NB4 (cell line): ENCODE data around the gene LETMD1.

Experiments
- DNase-seq: peaks from one replicate; pipeline ENCODE4 v3.0.0; 2010; ENCODE audit warnings: low read depth
- H3K4me3 ChIP-seq: one replicate; pipeline ENCODE4 v1.5.1; 2011; ENCODE audit warnings: mild to moderate bottlenecking, low read depth, low read length, moderate library complexity
- CTCF ChIP-seq: IDR thresholded peaks from one replicate; pipeline ENCODE4 v1.5.1; 2012; ENCODE audit warnings: low read depth, low read length
- MAX ChIP-seq: IDR thresholded peaks from 2 replicates; pipeline ENCODE4 v1.6.1; 2011; ENCODE audit warnings: low read depth, low read length
- MYC ChIP-seq: IDR thresholded peaks from 2 replicates; pipeline ENCODE4 v1.6.1; 2011; ENCODE audit warnings: low read depth, low read length
- POLR2A ChIP-seq: IDR thresholded peaks from 2 replicates; pipeline ENCODE4 v1.6.1; 2011; ENCODE audit warnings: mild to moderate bottlenecking; ENCODE audit not compliant: insufficient read length; ENCODE audit errors: extremely low read depth

LETMD1 gene

GRCh38 chr12:51048661-51049251 is 629 bp downstream of the LETMD1 start:
- H3K4me3 ChIP-seq, result peak overlapping the region; percentile 96
- TF ChIP-seq CTCF (no peak), MYC (no peak), MAX (no peak), POLR2A (no peak)
- DNase-seq, result peak; percentile 38

- no peak for TF ChIP-seq MAX
- TF ChIP-seq CTCF, result no peak
- TF ChIP-seq POLR2A, result no peak
- no peak for TF ChIP-seq MYC
- H3K4me3 ChIP-seq, result peak overlapping the region; percentile 96
- no peak for DNase-seq
Observed at GRCh38 chr12:51049525-51049924, 1.4 kb downstream of the LETMD1 start.

- TF ChIP-seq MAX (no peak), POLR2A (no peak), CTCF (no peak), MYC (no peak)
- DNase-seq, result no peak
Observed at GRCh38 chr12:51051787-51052186, 3.7 kb downstream of the LETMD1 start.

GRCh38 chr12:51055060-51055459 is 6.9 kb downstream of the LETMD1 start:
- no peak for TF ChIP-seq POLR2A
- no peak for TF ChIP-seq CTCF
- H3K4me3 ChIP-seq, result no peak overlapping the region

More at GRCh38 chr12:51051787-51052186, 3.7 kb downstream of the LETMD1 start:
- H3K4me3 ChIP-seq, result no peak overlapping the region

GRCh38 chr12:51056242-51056641 is 8.1 kb downstream of the LETMD1 start:
- no peak; the same call in 1 of the 2 replicates for TF ChIP-seq MAX
- no peak for TF ChIP-seq MYC
- no peak for TF ChIP-seq CTCF
- no peak for TF ChIP-seq POLR2A
- peak; percentile 92 for DNase-seq

More at GRCh38 chr12:51055060-51055459, 6.9 kb downstream of the LETMD1 start:
- no peak for DNase-seq

GRCh38 chr12:51059086-51059485 is 11.0 kb downstream of the LETMD1 start:
- no peak overlapping the region for H3K4me3 ChIP-seq
- no peak for DNase-seq
- TF ChIP-seq MAX (no peak), MYC (no peak), CTCF (no peak), POLR2A (no peak)

More at GRCh38 chr12:51056242-51056641, 8.1 kb downstream of the LETMD1 start:
- H3K4me3 ChIP-seq, result no peak overlapping the region
